HG02642 (cell line): ENCODE results near the gene KCNK1.
"Not testable (repeated sequence)": the region's sequence is repeated elsewhere in the genome, so short reads cannot be mapped to it uniquely, and the experiment has no call there.

ENCODE experiments used
- ATAC-seq: cut with Tn5 transposase; IDR thresholded peaks from one replicate; pipeline ENCODE4 v1.9.1; 2021; ENCODE audit warnings: mild to moderate bottlenecking; ENCODE audit not compliant: unreplicated experiment, poor library complexity

Gene KCNK1

GRCh38 chr1:233664253-233664652 lies 50.3 kb downstream of the KCNK1 start:
- ATAC-seq: no peak

- no peak for ATAC-seq
These were observed 51.1 kb downstream of the KCNK1 start for GRCh38 chr1:233664804-233665574.

GRCh38 chr1:233665575-233666270 lies 51.8 kb downstream of the KCNK1 start:
- no peak for ATAC-seq

GRCh38 chr1:233667741-233668140 lies 53.8 kb downstream of the KCNK1 start:
- ATAC-seq: no peak

GRCh38 chr1:233668146-233668724 lies 54.3 kb downstream of the KCNK1 start:
- ATAC-seq: no peak

- no peak for ATAC-seq
These were observed 54.9 kb downstream of the KCNK1 start for GRCh38 chr1:233668725-233669294.

GRCh38 chr1:233670363-233670762 lies 56.5 kb downstream of the KCNK1 start:
- not testable (repeated sequence) for ATAC-seq

GRCh38 chr1:233671286-233671685 lies 57.4 kb downstream of the KCNK1 start:
- no peak for ATAC-seq

- no peak for ATAC-seq
These were observed 58.8 kb downstream of the KCNK1 start for GRCh38 chr1:233672732-233673131.

GRCh38 chr1:233673261-233673946 lies 59.5 kb downstream of the KCNK1 start:
- ATAC-seq: no peak

- ATAC-seq: no peak
These were observed 60.1 kb downstream of the KCNK1 start for GRCh38 chr1:233673947-233674431.

GRCh38 chr1:233675446-233675845 lies 61.5 kb downstream of the KCNK1 start:
- no peak for ATAC-seq

GRCh38 chr1:233675893-233676292 lies 62.0 kb downstream of the KCNK1 start:
- peak; percentile 83 for ATAC-seq

GRCh38 chr1:233677690-233678354 lies 63.9 kb downstream of the KCNK1 start:
- no peak for ATAC-seq

- no peak for ATAC-seq
These were observed 65.1 kb downstream of the KCNK1 start for GRCh38 chr1:233679030-233679429.

- ATAC-seq: no peak
These were observed 65.9 kb downstream of the KCNK1 start for GRCh38 chr1:233679591-233680373.

- ATAC-seq: no peak
These were observed 67.4 kb downstream of the KCNK1 start for GRCh38 chr1:233681285-233681684.

- not testable (repeated sequence) for ATAC-seq
These were observed 72.7 kb downstream of the KCNK1 start for GRCh38 chr1:233686653-233687052.
